ENCODE data around the gene FNIP1. TPM values are rescaled to one million over a fixed set of nuclear protein-coding genes. Genes with fewer than 3 reads are reported as not detected.
"Not testable (repeated sequence)": the region's sequence is repeated elsewhere in the genome, so short reads cannot be mapped to it uniquely, and the experiment has no call there.

The FNIP1 gene
- total and polyA plus RNA-seq, 2 donors from 2014 or later: 2.9 to 31.1 TPM

- TF ChIP-seq CTCF (IDR thresholded peaks at IDR 0.05; ENCODE audit: borderline replicate concordance, extremely low read depth, insufficient read depth): no peak
- Histone ChIP-seq H3K36me3 (ENCODE audit: control insufficient read depth in 2 of 3, insufficient read depth in 3 of 3, low read length in 3 of 3) (no peaks in the 10 kb centered on the region), H3K4me1 (ENCODE audit: control insufficient read depth in 2 of 3, insufficient read depth in 2 of 3, low read depth in 1 of 3, low read length in 3 of 3) (peaks cover 0 to 3% (median 0%) of the 10 kb centered on the region in 3 donors), H3K4me3 (ENCODE audit: low read length in 3 of 3) (no peak overlapping the region), H3K27me3 (ENCODE audit: control insufficient read depth, insufficient read depth, low read length) (no peaks in the 10 kb centered on the region), H3K9ac (ENCODE audit: low read length in 3 of 3) (no peak overlapping the region), H3K27ac (ENCODE audit: low read depth in 2 of 2, low read length in 2 of 2) (no peak overlapping the region), H3K9me3 (ENCODE audit: control insufficient read depth in 2 of 3, insufficient read depth in 1 of 3, low read length in 3 of 3) (no peaks in the 10 kb centered on the region)
- FAIRE-seq: no peak
- no peak for DNase-seq
- intact Hi-C loops (cut with DNase I): no loop called here
Measured at GRCh38 chr5:131622633-131623032, 174.2 kb downstream of the FNIP1 start.

GRCh38 chr5:131621164-131621563 lies 175.7 kb downstream of the FNIP1 start:
- intact Hi-C loops (cut with DNase I); H3K4me3 ChIP-seq (ENCODE audit: low read length in 3 of 3); H3K27ac ChIP-seq (ENCODE audit: low read depth in 2 of 2, low read length in 2 of 2); H3K4me1 ChIP-seq (ENCODE audit: control insufficient read depth in 2 of 3, insufficient read depth in 2 of 3, low read depth in 1 of 3, low read length in 3 of 3); H3K9ac ChIP-seq (ENCODE audit: low read length in 3 of 3); FAIRE-seq; H3K27me3 ChIP-seq (ENCODE audit: control insufficient read depth, insufficient read depth, low read length); H3K36me3 ChIP-seq (ENCODE audit: control insufficient read depth in 2 of 3, insufficient read depth in 3 of 3, low read length in 3 of 3); H3K9me3 ChIP-seq (ENCODE audit: control insufficient read depth in 2 of 3, insufficient read depth in 1 of 3, low read length in 3 of 3); DNase-seq: not testable (repeated sequence)

- no peak for TF ChIP-seq CTCF (IDR thresholded peaks at IDR 0.05; ENCODE audit: borderline replicate concordance, extremely low read depth, insufficient read depth)
- H3K9me3 ChIP-seq (ENCODE audit: control insufficient read depth in 2 of 3, insufficient read depth in 1 of 3, low read length in 3 of 3): no peaks in the 10 kb centered on the region
- no peaks in the 10 kb centered on the region for H3K4me1 ChIP-seq (ENCODE audit: control insufficient read depth in 2 of 3, insufficient read depth in 2 of 3, low read depth in 1 of 3, low read length in 3 of 3)
- no peaks in the 10 kb centered on the region for H3K27me3 ChIP-seq (ENCODE audit: control insufficient read depth, insufficient read depth, low read length)
- H3K4me3 ChIP-seq (ENCODE audit: low read length in 3 of 3): no peak overlapping the region
- H3K27ac ChIP-seq (ENCODE audit: low read depth in 2 of 2, low read length in 2 of 2): no peak overlapping the region
- FAIRE-seq (no peak), DNase-seq (no peak)
- H3K36me3 ChIP-seq (ENCODE audit: control insufficient read depth in 2 of 3, insufficient read depth in 3 of 3, low read length in 3 of 3): no peaks in the 10 kb centered on the region
- intact Hi-C loops (cut with DNase I): no loop called here
- H3K9ac ChIP-seq (ENCODE audit: low read length in 3 of 3): no peak overlapping the region
Measured at GRCh38 chr5:131619102-131619501, 177.7 kb downstream of the FNIP1 start.

GRCh38 chr5:131617140-131617822 lies 179.5 kb downstream of the FNIP1 start:
- Histone ChIP-seq H3K4me1 (ENCODE audit: control insufficient read depth in 2 of 3, insufficient read depth in 2 of 3, low read depth in 1 of 3, low read length in 3 of 3) (no peaks in the 10 kb centered on the region), H3K9me3 (ENCODE audit: control insufficient read depth in 2 of 3, insufficient read depth in 1 of 3, low read length in 3 of 3) (no peaks in the 10 kb centered on the region), H3K27me3 (ENCODE audit: control insufficient read depth, insufficient read depth, low read length) (no peaks in the 10 kb centered on the region), H3K9ac (ENCODE audit: low read length in 3 of 3) (no peak overlapping the region), H3K27ac (ENCODE audit: low read depth in 2 of 2, low read length in 2 of 2) (no peak overlapping the region), H3K4me3 (ENCODE audit: low read length in 3 of 3) (no peak overlapping the region), H3K36me3 (ENCODE audit: control insufficient read depth in 2 of 3, insufficient read depth in 3 of 3, low read length in 3 of 3) (no peaks in the 10 kb centered on the region)
- FAIRE-seq (no peak), DNase-seq (no peak)
- intact Hi-C loops (cut with DNase I): no loop called here
- no peak for TF ChIP-seq CTCF (IDR thresholded peaks at IDR 0.05; ENCODE audit: borderline replicate concordance, extremely low read depth, insufficient read depth)
